ENCODE measurements around the gene MGST3.
"Not testable (repeated sequence)": the region's sequence is repeated elsewhere in the genome, so short reads cannot be mapped to it uniquely, and the experiment has no call there.

MGST3 gene

DNA sequence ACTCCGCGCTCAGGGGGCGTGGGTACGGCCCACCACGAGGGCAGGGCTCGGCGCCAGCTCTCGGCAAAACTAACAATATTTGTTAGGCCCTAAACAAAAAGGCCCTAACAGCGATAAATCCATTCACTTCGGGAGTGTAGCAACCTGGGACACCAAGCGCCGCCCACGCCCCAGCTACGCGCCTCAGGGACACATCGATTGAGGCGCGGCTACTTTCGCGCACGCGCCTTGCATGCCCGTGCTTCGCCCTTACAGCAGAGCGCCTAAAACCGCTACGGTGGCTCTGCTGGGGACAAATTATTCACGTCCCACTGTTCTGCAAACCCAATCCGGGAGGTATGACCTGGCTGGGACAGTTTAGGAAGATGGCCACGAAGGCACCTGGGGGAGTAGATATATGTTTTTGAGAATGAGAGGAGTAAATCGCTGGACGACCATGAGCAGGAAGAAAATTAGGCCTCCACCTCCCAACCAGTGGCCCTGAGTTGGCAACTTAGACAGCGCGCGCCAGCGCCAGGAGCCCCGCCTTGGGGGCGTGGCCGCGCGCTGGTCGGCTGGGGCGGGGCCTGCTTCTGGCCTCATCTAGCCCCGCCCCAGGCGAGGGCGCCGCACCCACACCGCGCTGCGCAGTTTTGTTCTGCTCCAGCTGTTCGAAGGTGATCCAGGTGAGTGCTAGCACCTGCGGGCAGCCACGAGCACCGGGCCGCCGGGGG lies at the start of gene MGST3:
MGST3 (plus strand) TSS at position 606 of the 713 bp plus-strand sequence. CDS start 18,614 bp downstream, outside the sequence.
- peaks cover 37% of the 10 kb centered on the region for H3K4me1 ChIP-seq (ENCODE audit: control insufficient read depth, insufficient read depth, low read length, unreplicated experiment)
- H3K27ac ChIP-seq (ENCODE audit: low read depth, low read length), result peak within 1 kb of the TSS; percentile 85
- H3K79me2 ChIP-seq (ENCODE audit: control insufficient read depth, insufficient read depth, low read length, unreplicated experiment), result peaks cover 39% of the 10 kb centered on the region
- H3K36me3 ChIP-seq (ENCODE audit: insufficient read depth, low read length), result no peaks in the 10 kb centered on the region
- H2AFZ ChIP-seq (ENCODE audit: low read length, unreplicated experiment), result peak within 1 kb of the TSS; percentile 95
- H3K27me3 ChIP-seq (ENCODE audit: insufficient read depth, low read length), result no peaks in the 10 kb centered on the region
- peak within 1 kb of the TSS; percentile 92 for H3K4me3 ChIP-seq (ENCODE audit: low read depth, low read length)

DNA sequence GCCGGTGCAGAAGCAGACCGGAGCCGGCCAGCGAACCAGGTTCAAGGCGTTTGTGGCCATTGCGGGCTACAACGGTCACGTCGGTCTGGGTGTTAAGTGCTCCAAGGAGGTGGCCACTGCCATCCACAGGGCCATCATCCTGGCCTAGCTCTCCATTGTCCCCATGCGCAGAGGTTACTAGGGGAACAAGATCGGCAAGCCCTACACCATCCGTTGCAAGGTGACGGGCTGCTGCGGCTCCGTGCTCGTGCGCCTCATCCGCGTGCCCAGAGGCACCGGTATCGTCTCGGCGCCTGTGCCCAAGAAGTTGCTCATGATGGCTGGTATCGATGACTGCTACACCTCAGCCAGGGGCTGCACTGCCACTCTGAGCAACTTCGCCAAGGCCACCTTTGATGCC lies 49.1 kb upstream of the MGST3 start:
- H2AFZ ChIP-seq (ENCODE audit: low read length, unreplicated experiment), result no peak overlapping the region
- H3K4me1 ChIP-seq (ENCODE audit: control insufficient read depth, insufficient read depth, low read length, unreplicated experiment), result no peaks in the 10 kb centered on the region
- H3K79me2 ChIP-seq (ENCODE audit: control insufficient read depth, insufficient read depth, low read length, unreplicated experiment), result no peaks in the 10 kb centered on the region
- no peak overlapping the region for H3K27ac ChIP-seq (ENCODE audit: low read depth, low read length)
- peaks cover 31% of the 10 kb centered on the region for H3K27me3 ChIP-seq (ENCODE audit: insufficient read depth, low read length)
- no peaks in the 10 kb centered on the region for H3K36me3 ChIP-seq (ENCODE audit: insufficient read depth, low read length)
- no peak overlapping the region for H3K4me3 ChIP-seq (ENCODE audit: low read depth, low read length)

DNA sequence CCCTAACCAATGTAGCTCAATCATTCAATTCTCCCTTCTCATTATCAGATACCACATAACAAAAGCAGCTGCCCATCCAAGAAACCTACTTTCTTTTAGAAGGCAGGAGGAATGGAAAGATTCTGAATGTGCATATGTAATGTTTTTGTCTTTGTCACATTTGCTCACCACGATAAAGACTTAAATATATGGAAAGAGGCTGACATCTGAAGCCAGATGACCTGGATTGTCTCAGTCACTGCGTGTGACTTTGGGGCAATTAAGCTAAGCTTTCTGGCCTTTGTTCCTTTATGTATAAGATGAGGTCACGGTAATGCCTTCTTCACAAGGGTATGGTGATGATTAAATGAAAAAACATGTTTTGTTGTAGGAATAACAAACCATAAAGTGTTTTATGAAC lies 44.6 kb upstream of the MGST3 start:
- no peak overlapping the region for H3K27ac ChIP-seq (ENCODE audit: low read depth, low read length)
- H3K4me1 ChIP-seq (ENCODE audit: control insufficient read depth, insufficient read depth, low read length, unreplicated experiment), result no peaks in the 10 kb centered on the region
- no peaks in the 10 kb centered on the region for H3K36me3 ChIP-seq (ENCODE audit: insufficient read depth, low read length)
- H3K79me2 ChIP-seq (ENCODE audit: control insufficient read depth, insufficient read depth, low read length, unreplicated experiment), result no peaks in the 10 kb centered on the region
- peaks cover 57% of the 10 kb centered on the region for H3K27me3 ChIP-seq (ENCODE audit: insufficient read depth, low read length)
- no peak overlapping the region for H3K4me3 ChIP-seq (ENCODE audit: low read depth, low read length)
- H2AFZ ChIP-seq (ENCODE audit: low read length, unreplicated experiment), result no peak overlapping the region

DNA sequence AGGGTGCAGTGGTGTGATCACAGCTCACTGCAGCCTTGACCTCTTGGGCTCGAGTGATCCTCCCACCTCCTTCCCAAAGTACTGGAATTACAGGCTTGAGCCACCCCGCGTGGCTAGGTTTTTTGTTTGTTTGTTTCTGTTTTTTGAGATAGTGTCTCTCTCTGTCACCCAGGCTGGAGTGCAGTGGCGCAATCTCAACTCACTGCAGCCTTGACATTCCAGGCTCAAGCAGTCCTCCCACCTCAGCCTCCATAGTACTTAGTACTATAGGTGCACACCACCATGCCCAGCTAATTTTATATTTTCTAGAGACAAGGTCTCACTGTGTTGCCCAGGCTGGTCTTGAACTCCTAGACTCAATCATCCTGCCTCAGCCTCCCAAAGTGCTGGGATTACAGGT lies 39.6 kb upstream of the MGST3 start:
- not testable (repeated sequence) for H2AFZ ChIP-seq (ENCODE audit: low read length, unreplicated experiment); H3K36me3 ChIP-seq (ENCODE audit: insufficient read depth, low read length); H3K4me1 ChIP-seq (ENCODE audit: control insufficient read depth, insufficient read depth, low read length, unreplicated experiment); H3K79me2 ChIP-seq (ENCODE audit: control insufficient read depth, insufficient read depth, low read length, unreplicated experiment); H3K27ac ChIP-seq (ENCODE audit: low read depth, low read length); H3K4me3 ChIP-seq (ENCODE audit: low read depth, low read length)
- H3K27me3 ChIP-seq (ENCODE audit: insufficient read depth, low read length), result peaks cover 66% of the 10 kb centered on the region

DNA sequence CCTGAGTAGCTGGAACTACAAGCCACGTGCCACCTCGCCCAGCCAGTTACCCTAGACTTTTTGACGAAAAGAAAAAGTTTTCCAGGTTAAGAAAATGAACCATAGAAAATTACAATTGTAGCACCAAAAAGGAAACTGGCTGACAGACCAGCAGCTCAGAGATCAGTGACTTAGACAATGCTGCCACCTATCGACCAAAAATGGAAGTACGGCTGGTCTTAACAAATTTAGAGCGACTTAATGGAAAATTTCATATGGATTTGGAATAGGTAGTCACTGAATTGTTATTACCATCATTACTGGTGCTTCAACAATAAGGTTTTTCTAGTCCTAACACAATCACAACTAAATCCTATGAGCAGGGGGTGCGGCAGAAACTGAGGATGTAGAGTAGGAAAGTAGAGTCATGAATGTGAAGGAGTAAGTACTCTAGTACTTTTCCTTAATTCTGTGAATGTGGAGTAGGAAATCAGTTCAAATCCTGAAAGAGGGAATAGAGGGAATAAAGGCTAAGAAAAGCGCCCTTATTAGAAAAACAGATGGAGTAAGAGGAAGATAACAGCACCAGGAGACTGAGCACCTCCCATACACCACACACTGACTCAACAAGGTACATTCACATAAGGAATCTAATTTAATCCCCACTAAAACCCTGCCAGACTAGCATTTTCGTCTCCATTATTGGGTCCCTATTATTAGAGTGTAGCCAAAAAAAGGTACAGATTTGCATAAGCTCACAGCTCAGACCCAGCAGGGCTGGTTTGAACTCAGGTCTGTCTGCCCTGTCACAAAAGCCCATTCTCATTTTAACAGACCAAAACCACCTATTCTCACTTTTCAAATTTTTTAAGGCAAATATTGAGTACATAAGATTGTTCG lies 37.9 kb upstream of the MGST3 start:
- no peak overlapping the region for H2AFZ ChIP-seq (ENCODE audit: low read length, unreplicated experiment)

DNA sequence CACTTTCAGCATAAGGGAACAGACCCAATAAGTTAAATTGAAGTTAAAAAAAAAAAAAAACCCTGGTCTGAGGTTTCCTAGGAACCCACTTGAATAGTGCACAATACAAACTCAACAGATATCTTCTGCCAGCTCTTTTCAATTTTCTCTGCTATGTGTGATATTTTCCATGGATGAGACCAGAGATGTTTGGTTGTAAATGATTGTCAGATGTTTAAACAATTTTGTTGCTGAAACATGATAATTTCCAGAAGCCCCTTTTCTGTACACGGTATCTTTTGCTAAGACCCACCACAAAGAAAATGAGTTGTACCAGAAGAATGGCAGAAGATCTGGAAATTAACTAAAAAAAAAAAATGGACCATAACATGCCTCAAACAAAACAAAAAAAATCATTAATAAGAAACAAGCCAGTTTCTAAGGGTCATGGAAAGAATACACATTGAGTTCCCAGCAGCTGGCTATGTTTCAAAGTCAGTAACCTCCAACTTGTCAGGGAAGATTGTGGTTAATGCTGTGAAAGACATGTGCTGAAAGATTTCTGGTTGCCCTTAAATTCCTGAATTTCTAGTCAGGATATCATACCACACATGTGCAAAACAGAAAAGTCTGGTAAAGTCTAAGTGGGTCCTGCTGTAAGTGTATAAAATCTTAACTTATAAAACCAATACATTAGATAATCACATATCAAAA lies 35.6 kb upstream of the MGST3 start:
- H3K4me1 ChIP-seq (ENCODE audit: control insufficient read depth, insufficient read depth, low read length, unreplicated experiment), result peaks cover 16% of the 10 kb centered on the region
- H3K79me2 ChIP-seq (ENCODE audit: control insufficient read depth, insufficient read depth, low read length, unreplicated experiment), result no peaks in the 10 kb centered on the region
- no peak overlapping the region for H3K27ac ChIP-seq (ENCODE audit: low read depth, low read length)
- H3K36me3 ChIP-seq (ENCODE audit: insufficient read depth, low read length), result no peaks in the 10 kb centered on the region
- H2AFZ ChIP-seq (ENCODE audit: low read length, unreplicated experiment), result no peak overlapping the region
- H3K4me3 ChIP-seq (ENCODE audit: low read depth, low read length), result no peak overlapping the region
- peaks cover 29% of the 10 kb centered on the region for H3K27me3 ChIP-seq (ENCODE audit: insufficient read depth, low read length)

More for the DNA sequence above, 37.9 kb upstream of the MGST3 start:
- H3K4me3 ChIP-seq (ENCODE audit: low read depth, low read length), result no peak overlapping the region
- H3K4me1 ChIP-seq (ENCODE audit: control insufficient read depth, insufficient read depth, low read length, unreplicated experiment), result peaks cover 5% of the 10 kb centered on the region
- no peaks in the 10 kb centered on the region for H3K79me2 ChIP-seq (ENCODE audit: control insufficient read depth, insufficient read depth, low read length, unreplicated experiment)
- H3K36me3 ChIP-seq (ENCODE audit: insufficient read depth, low read length), result no peaks in the 10 kb centered on the region
- H3K27me3 ChIP-seq (ENCODE audit: insufficient read depth, low read length), result peaks cover 50% of the 10 kb centered on the region
- H3K27ac ChIP-seq (ENCODE audit: low read depth, low read length), result no peak overlapping the region

DNA sequence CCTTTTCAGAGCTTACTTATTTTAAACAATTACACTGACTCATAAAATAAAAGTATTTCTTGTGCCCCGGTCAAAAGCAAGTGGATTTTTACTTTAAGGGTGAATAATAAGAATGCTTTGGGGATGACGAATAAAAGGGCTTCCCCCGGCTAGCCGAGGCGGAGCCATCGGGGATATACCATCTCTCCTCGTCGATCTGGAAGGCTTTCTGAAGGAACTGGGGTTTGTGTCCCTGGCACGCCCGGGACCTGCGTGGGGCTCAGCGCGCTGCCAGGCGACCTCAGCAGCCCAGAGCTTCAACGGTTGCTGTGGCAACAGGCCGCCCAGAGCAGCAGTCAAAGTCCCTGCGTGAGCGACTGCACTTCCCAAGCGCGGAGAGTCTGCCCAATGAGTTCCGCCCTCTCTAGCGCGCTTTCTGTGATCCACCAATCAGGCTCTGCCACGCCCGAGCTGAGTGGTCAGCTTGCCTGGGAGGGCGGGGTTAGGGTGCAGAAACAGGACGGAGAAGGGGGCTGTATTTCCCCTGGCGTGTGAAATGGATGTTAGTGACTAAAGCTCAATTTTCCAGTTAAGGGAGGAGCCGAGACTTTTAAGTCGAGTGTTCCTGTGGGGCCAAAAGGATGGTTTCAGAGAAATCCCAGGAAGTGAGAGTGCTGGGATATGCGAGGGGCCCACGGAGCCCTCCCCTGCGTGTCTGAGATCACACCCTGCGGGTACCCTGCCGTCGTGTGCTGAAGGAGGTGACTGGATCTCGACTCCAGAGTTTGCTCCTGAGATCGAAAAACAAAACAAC lies 33.0 kb upstream of the MGST3 start:
- peak overlapping the region; percentile 93 for H2AFZ ChIP-seq (ENCODE audit: low read length, unreplicated experiment)
- peaks cover 19% of the 10 kb centered on the region for H3K4me1 ChIP-seq (ENCODE audit: control insufficient read depth, insufficient read depth, low read length, unreplicated experiment)
- H3K27ac ChIP-seq (ENCODE audit: low read depth, low read length), result peak overlapping the region; percentile 81
- no peaks in the 10 kb centered on the region for H3K79me2 ChIP-seq (ENCODE audit: control insufficient read depth, insufficient read depth, low read length, unreplicated experiment)
- no peaks in the 10 kb centered on the region for H3K36me3 ChIP-seq (ENCODE audit: insufficient read depth, low read length)
- H3K27me3 ChIP-seq (ENCODE audit: insufficient read depth, low read length), result peaks cover 17% of the 10 kb centered on the region
- H3K4me3 ChIP-seq (ENCODE audit: low read depth, low read length), result peak overlapping the region; percentile 82

DNA sequence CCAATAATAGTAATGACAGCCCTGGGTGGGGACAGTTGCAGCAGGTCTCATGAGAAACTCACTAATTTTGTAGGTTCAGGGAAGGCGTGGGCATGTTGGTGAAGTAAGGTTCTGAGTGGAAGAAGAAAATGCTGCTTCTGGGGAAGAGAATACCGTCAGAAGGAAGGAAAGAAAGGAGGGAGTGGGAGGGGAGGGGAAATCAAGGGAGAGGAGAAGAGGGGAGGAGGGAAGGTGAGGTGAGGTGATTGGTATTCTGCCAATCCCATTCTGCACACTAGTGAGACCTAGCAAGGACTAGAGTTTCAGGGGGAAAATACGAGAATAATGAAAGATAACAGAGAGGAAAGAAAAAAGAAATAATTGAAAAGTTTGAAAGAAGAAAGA lies 32.4 kb upstream of the MGST3 start:
- H3K4me3 ChIP-seq (ENCODE audit: low read depth, low read length), result peak overlapping the region; percentile 82

DNA sequence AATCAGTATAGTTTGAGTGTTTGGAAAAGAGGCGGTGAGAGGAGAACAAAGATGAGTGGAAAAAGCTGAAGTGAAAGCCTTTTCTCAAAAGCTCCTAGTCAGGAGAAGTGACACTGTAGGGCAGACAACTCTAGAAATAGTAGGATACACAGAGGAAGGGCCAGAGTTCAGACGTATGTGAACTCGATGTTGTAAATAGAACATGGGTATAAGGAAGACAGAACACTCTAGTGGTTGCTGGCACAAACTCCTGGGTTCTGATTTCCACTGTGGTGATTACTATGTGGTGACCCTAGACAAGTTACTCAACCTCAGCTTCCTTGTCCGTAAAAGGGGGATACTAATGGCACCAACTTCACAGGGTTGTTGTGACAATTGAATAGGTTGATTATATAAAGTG lies 30.2 kb upstream of the MGST3 start:
- Histone ChIP-seq H3K36me3 (ENCODE audit: insufficient read depth, low read length) (no peaks in the 10 kb centered on the region), H3K79me2 (ENCODE audit: control insufficient read depth, insufficient read depth, low read length, unreplicated experiment) (no peaks in the 10 kb centered on the region), H3K4me1 (ENCODE audit: control insufficient read depth, insufficient read depth, low read length, unreplicated experiment) (peaks cover 19% of the 10 kb centered on the region), H3K27ac (ENCODE audit: low read depth, low read length) (no peak overlapping the region), H2AFZ (ENCODE audit: low read length, unreplicated experiment) (no peak overlapping the region), H3K4me3 (ENCODE audit: low read depth, low read length) (no peak overlapping the region), H3K27me3 (ENCODE audit: insufficient read depth, low read length) (no peaks in the 10 kb centered on the region)

More for the DNA sequence above, 32.4 kb upstream of the MGST3 start:
- peak overlapping the region; percentile 93 for H2AFZ ChIP-seq (ENCODE audit: low read length, unreplicated experiment)
- no peaks in the 10 kb centered on the region for H3K36me3 ChIP-seq (ENCODE audit: insufficient read depth, low read length)
- H3K27ac ChIP-seq (ENCODE audit: low read depth, low read length), result peak overlapping the region; percentile 81
- peaks cover 19% of the 10 kb centered on the region for H3K4me1 ChIP-seq (ENCODE audit: control insufficient read depth, insufficient read depth, low read length, unreplicated experiment)
- no peaks in the 10 kb centered on the region for H3K79me2 ChIP-seq (ENCODE audit: control insufficient read depth, insufficient read depth, low read length, unreplicated experiment)
- peaks cover 11% of the 10 kb centered on the region for H3K27me3 ChIP-seq (ENCODE audit: insufficient read depth, low read length)

DNA sequence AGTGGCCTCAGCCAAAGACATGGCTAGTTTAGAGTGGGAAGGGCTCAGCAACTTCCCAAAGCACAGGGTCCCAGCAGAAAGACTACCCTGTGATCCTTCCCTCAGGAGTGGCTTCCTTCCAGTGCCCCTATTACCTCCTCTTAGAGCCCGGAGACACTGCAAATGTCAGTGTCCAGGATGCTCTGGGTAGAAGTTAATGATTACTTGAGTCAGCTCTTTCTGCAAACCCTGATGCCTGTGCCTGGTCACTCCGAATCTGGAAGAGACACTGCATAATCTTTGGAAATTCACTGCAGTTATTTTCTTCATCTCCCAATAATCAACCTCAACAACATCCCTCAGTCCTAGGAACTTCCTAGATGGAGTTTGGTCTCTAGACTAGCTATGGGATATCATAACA lies 27.2 kb upstream of the MGST3 start:
- Histone ChIP-seq H3K79me2 (ENCODE audit: control insufficient read depth, insufficient read depth, low read length, unreplicated experiment) (no peaks in the 10 kb centered on the region), H2AFZ (ENCODE audit: low read length, unreplicated experiment) (no peak overlapping the region), H3K27me3 (ENCODE audit: insufficient read depth, low read length) (no peaks in the 10 kb centered on the region), H3K4me3 (ENCODE audit: low read depth, low read length) (no peak overlapping the region), H3K4me1 (ENCODE audit: control insufficient read depth, insufficient read depth, low read length, unreplicated experiment) (peaks cover 9% of the 10 kb centered on the region), H3K27ac (ENCODE audit: low read depth, low read length) (no peak overlapping the region), H3K36me3 (ENCODE audit: insufficient read depth, low read length) (no peaks in the 10 kb centered on the region)
